GM19395 (cell line): Measurements from ENCODE around the gene LEMD2.

Source experiments
- ATAC-seq: cut with Tn5 transposase; IDR thresholded peaks from one replicate; pipeline ENCODE4 v1.9.1; 2021; ENCODE audit warnings: mild to moderate bottlenecking, moderate library complexity; ENCODE audit not compliant: unreplicated experiment

Gene LEMD2

GRCh38 chr6:33797626-33798342 is 8.9 kb upstream of the LEMD2 start:
- no peak for ATAC-seq

DNA sequence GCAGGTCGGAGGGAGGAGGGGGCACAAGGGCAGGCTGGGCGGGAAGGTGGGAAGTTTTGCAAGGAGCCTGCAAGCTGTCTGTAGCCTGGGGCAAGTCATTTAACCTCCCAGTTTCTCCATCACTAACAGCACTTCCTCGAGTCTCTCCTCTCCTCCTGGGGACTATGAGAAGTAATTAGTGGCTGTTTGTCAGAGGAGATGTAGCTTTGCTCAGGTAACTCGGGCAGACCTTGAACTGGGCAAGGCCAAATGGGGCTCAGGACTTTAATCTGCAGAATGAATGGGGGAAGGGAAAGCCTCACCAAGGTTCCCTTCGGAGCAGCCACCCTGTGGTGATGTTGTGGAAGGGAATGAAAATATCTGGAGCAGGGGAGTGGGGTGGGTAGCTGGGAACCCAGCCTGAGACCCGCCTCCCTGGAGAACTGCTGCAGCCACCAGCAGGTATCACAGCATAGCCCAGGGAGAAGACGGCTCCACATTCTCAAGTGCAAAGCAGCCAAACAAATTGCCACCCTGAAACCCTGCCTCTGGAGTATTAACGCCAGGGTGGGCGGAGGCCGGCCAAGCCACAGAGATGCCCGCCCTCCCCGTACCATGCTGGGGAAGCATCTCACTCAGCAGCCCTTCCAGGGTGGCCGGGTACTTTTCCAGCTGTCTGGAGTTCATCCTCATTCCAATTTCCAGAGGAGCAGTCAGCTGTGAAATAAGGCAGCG is 6.1 kb upstream of the LEMD2 start:
- no peak for ATAC-seq

DNA sequence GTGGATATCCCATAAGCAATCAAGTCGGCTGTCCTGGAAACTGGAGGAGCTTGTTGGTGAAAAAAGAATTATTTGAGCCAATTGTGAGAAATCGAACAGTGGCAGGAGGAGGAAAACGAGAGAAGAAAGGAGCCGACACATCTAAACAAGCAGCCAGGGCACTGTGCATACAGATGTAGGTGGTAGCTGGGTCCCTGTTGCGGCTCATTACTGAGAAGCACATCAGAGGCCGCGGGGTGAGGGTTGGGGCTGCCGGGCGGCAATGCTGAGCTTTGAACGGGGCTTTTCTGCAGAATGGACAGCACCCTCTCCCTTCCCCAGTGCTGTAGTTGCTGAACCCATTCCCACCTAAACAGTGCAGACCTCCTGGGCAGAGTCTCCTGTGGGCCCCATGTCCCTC is 4.1 kb upstream of the LEMD2 start:
- no peak for ATAC-seq

DNA sequence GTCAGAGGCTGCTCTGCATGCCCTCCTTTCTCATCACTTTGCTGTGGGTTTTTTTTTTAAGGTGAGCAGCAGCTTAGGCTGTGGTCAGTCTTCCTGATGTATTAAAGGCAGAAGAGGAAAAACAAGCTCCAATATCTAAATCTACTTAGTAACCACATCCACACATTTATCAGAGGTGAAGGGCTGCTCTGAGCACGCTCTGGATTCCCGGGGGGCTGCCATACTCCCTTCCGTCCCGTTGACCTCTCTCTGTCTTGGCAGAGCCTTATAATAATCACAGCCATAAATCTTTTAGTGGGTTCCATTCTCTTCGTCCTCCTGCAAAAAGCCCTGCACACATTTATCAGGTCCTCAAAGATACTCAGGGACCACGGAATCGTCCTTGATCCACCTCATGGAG is 2.7 kb upstream of the LEMD2 start:
- ATAC-seq, result no peak

DNA sequence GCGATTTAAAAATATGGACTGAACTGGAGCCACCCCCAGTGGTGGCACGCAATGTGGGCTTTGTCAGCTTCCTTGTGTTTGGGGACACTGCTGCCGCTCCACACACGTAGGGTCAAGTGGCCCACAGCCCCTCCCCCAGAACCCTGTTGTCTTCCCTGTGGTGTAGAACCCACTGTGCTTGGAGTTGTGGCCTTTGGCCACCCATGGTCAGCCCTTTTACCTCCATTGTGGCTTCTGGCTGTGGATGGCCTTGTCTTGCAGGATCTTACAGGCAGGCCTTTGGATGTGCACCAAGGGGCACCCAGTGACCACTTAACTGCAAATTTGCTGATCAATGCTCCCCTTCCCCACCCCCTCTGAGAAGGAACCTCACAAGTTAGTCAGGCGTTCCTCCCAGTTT is 2.0 kb upstream of the LEMD2 start:
- no peak for ATAC-seq

DNA sequence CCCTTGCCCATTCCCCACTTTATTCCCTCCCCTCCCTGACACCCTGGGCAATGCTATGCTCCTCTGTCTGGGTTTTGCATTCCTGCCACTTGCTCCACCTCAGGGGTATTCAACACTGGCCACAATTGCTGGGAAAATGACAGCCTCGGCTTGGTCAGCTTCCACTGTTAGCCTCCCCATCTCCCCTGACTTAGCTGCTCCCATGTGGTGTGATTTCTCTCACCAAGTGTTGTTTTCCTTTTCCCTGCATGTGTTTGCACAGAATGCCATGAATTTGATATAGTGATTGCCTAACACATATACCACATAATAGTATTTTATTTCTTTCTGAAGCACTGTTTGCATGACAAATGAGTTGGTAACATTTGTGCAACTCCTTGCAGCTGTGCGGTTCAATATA is 1.4 kb upstream of the LEMD2 start:
- ATAC-seq, result no peak

- no peak for ATAC-seq
Measured at GRCh38 chr6:33789550-33789895, 593 bp upstream of the LEMD2 start.

- ATAC-seq, result peak; percentile 62
Measured at GRCh38 chr6:33787954-33788693, 806 bp downstream of the LEMD2 start.

GRCh38 chr6:33787346-33787953 is 1.5 kb downstream of the LEMD2 start:
- ATAC-seq, result no peak

- no peak for ATAC-seq
Measured at GRCh38 chr6:33786736-33787135, 2.2 kb downstream of the LEMD2 start.

DNA sequence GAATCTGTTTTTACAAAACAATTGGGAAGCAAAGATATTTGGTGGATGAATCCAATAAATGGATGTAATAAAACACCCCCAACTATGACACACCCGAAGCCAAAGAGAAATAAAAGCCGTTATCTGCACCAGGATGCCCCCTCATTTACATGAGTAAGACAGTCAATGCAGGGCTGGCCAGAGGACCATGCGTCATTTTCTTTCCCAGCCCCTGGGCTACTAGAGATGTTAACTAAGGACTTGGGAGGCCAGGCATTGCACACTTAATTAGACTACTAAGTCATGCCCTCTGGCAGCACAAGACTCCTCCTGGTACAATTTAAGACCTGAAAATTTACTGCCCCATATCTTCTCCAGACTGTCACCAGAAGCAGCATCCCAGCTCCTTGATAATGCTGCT is 3.2 kb downstream of the LEMD2 start:
- no peak for ATAC-seq

DNA sequence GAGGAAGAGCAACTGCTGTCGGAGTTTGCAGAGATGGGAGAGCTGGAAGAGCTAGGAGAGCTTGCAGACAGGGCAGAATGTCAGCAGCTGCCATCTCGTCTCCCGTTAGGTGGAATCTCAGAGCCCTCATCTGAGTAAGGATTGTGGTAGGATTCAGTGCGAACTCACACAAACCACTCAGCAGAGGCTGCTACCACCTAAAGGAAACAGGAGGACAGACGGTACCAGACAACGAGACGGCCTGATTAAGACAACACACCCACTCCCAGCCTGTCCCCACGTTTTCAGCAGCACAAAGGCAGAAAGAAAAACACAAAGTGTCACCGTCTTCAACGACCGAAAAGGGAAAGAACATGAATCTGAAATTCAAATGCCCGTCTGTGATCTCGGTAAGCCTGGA is 4.1 kb downstream of the LEMD2 start:
- no peak for ATAC-seq

GRCh38 chr6:33783781-33784520 is 5.0 kb downstream of the LEMD2 start:
- ATAC-seq, result no peak

- no peak for ATAC-seq
Measured at GRCh38 chr6:33782561-33782960, 6.4 kb downstream of the LEMD2 start.

- ATAC-seq, result no peak
Measured at GRCh38 chr6:33781131-33781975, 7.6 kb downstream of the LEMD2 start.

DNA sequence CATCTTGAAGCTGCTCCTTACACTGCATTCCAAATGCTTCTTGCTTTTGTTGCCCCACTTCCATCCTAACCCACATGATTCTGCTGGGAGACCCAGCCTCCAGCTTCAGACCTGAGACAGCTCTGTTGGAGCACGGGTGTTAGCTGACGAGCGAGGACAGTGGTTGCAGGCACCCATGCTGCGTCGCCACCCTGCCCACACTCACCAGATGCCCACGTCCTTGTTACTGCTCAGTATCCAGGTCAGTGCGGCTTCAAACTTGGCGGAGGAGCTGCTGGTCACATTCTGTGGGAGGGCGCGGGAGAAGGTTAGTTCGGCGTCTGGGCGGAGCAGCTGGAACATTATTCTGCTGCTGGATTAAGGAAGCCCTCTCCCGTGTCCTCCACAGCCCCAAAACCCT is 9.0 kb downstream of the LEMD2 start:
- no peak for ATAC-seq

DNA sequence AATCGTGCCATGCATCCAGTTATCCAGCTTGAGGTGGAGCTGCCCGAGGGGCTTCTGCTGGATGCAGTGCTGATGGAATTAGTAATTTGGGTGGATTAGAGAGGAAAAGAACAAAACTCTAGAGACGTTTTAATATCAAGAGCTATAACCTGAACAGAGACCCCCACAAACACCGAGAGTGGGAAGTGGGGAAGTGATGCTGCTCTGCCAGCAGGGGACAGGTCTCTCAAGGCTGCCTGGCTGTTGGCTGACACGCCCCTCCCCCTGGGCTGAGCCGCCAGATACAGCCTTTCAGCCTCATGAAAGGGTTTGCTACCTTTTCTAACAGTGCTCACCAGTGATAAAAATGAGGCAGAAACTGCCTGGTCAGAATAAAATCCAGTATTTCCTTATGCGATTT is 9.6 kb downstream of the LEMD2 start:
- no peak for ATAC-seq

GRCh38 chr6:33778444-33779121 is 10.3 kb downstream of the LEMD2 start:
- no peak for ATAC-seq
